GM12801 (cell line): Measurements from ENCODE around the gene FES.

Source experiments
- TF ChIP-seq, protein P1 (sequence below): IDR thresholded peaks from one replicate; pipeline ENCODE4 v1.5.1; 2011; ENCODE audit warnings: control low read depth; ENCODE audit not compliant: insufficient read length; ENCODE audit errors: extremely low read depth

Gene FES

GRCh38 chr15:90873998-90874605 lies 10.2 kb upstream of the FES start:
- TF ChIP-seq, protein P1, sequence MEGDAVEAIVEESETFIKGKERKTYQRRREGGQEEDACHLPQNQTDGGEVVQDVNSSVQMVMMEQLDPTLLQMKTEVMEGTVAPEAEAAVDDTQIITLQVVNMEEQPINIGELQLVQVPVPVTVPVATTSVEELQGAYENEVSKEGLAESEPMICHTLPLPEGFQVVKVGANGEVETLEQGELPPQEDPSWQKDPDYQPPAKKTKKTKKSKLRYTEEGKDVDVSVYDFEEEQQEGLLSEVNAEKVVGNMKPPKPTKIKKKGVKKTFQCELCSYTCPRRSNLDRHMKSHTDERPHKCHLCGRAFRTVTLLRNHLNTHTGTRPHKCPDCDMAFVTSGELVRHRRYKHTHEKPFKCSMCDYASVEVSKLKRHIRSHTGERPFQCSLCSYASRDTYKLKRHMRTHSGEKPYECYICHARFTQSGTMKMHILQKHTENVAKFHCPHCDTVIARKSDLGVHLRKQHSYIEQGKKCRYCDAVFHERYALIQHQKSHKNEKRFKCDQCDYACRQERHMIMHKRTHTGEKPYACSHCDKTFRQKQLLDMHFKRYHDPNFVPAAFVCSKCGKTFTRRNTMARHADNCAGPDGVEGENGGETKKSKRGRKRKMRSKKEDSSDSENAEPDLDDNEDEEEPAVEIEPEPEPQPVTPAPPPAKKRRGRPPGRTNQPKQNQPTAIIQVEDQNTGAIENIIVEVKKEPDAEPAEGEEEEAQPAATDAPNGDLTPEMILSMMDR, result no peak

- TF ChIP-seq, protein P1, result no peak
Observed at GRCh38 chr15:90875549-90875981, 8.7 kb upstream of the FES start.

- TF ChIP-seq, protein P1, result no peak
Observed at GRCh38 chr15:90876046-90876445, 8.3 kb upstream of the FES start.

GRCh38 chr15:90876512-90877170 lies 7.7 kb upstream of the FES start:
- TF ChIP-seq, protein P1, result no peak

DNA sequence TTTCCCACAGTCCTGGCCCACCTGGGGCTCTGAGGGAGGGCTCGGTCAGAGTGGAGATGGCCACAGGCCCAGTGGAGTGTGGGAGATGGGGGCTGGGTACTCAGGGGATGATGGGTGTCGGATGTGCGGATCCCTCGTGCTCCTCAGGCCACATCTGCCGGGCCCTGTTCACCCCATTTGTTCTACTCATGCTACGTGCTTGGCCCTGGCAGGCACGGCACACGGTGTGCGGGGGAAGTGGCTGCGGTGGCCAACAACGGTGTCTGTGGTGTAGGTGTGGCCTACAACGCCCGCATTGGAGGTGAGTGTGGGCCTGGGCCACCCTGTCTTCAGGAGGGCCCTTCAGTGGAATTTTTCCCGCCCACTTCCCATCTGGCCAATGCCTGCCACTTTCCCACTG lies 7.0 kb upstream of the FES start:
- TF ChIP-seq, protein P1, result no peak

DNA sequence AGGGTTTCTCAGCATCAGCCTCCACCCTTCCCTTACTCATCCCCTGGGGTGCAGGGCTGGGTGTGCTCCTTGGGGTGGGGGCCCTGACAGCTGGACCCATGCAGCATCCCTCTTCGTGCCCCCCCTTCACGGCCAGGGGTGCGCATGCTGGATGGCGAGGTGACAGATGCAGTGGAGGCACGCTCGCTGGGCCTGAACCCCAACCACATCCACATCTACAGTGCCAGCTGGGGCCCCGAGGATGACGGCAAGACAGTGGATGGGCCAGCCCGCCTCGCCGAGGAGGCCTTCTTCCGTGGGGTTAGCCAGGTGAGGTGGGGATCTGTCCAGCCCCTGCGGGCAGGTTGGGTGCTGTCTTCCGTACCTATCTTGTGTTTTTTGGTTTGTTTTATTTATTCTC lies 6.3 kb upstream of the FES start:
- TF ChIP-seq, protein P1, result no peak

DNA sequence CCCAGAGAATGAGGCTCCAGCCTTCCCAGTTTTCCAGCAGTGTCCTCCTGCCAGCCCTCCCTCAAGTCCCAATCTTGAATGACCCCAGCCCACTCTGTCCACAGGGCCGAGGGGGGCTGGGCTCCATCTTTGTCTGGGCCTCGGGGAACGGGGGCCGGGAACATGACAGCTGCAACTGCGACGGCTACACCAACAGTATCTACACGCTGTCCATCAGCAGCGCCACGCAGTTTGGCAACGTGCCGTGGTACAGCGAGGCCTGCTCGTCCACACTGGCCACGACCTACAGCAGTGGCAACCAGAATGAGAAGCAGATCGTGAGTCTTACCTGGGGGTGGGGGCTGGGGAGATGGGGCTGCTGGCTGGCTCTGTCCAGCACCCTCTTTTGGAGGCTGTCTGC lies 5.6 kb upstream of the FES start:
- TF ChIP-seq, protein P1, result no peak
